Fibroblast of pulmonary artery (primary cell): ENCODE measurements around the gene RPS6KA5.
"Not testable (repeated sequence)": the region's sequence is repeated elsewhere in the genome, so short reads cannot be mapped to it uniquely, and the experiment has no call there.

Experiments
- DNase-seq: peaks from one replicate; pipeline ENCODE4 v3.0.0-alpha.2; 2010; ENCODE audit warnings: low read depth
- H3K4me3 ChIP-seq: replicated peaks from 2 replicates; pipeline ENCODE4 v1.5.1; 2011; ENCODE audit warnings: low read depth, mild to moderate bottlenecking, control low read depth, low read length, moderate library complexity
- CTCF ChIP-seq: IDR thresholded peaks from 2 replicates; pipeline ENCODE4 v1.5.1; 2011; ENCODE audit warnings: mild to moderate bottlenecking, control low read depth, low read length, inconsistent platforms; ENCODE audit errors: missing control alignments

RPS6KA5 gene

GRCh38 chr14:91029456-91030217 is 30.8 kb downstream of the RPS6KA5 start:
- TF ChIP-seq CTCF: no peak
- no peak for DNase-seq
- H3K4me3 ChIP-seq: no peak overlapping the region

GRCh38 chr14:91027561-91027960 is 32.9 kb downstream of the RPS6KA5 start:
- TF ChIP-seq CTCF: no peak
- no peak for DNase-seq

GRCh38 chr14:91022622-91023028 is 37.8 kb downstream of the RPS6KA5 start:
- H3K4me3 ChIP-seq, DNase-seq: not testable (repeated sequence)

More at GRCh38 chr14:91027561-91027960, 32.9 kb downstream of the RPS6KA5 start:
- H3K4me3 ChIP-seq: no peak overlapping the region

- DNase-seq: no peak
- no peak for TF ChIP-seq CTCF
- H3K4me3 ChIP-seq: no peak overlapping the region
These were observed 38.3 kb downstream of the RPS6KA5 start for GRCh38 chr14:91021991-91022621.

GRCh38 chr14:91021115-91021514 is 39.3 kb downstream of the RPS6KA5 start:
- no peak for DNase-seq
- no peak overlapping the region for H3K4me3 ChIP-seq
- TF ChIP-seq CTCF: no peak

GRCh38 chr14:91019673-91020072 is 40.8 kb downstream of the RPS6KA5 start:
- TF ChIP-seq CTCF: no peak
- H3K4me3 ChIP-seq: no peak overlapping the region
- no peak for DNase-seq

GRCh38 chr14:91018481-91018880 is 42.0 kb downstream of the RPS6KA5 start:
- no peak overlapping the region for H3K4me3 ChIP-seq
- TF ChIP-seq CTCF: no peak
- no peak for DNase-seq
